ENCODE results near the gene ACKR2. TPM values are rescaled to one million over a fixed set of nuclear protein-coding genes. Genes with fewer than 3 reads are reported as not detected.
A peak's percentile ranks its signal among the peaks of the same experiment; 100 is the strongest.
"Not testable (repeated sequence)": the region's sequence is repeated elsewhere in the genome, so short reads cannot be mapped to it uniquely, and the experiment has no call there.

ACKR2 gene
- total RNA-seq, 4 donors from 2014 or later = 1.4 to 9.2 (median 5.2) TPM

GRCh38 chr3:42880601-42881451, 71.6 kb downstream of the ACKR2 start:
- H3K27ac ChIP-seq = peak overlapping the region; percentile 49 to 72 (median 64)
- peak overlapping the region; percentile 44 to 89 (median 56) for H3K4me3 ChIP-seq
- WGBS, 2 donors (ENCODE audit: low coverage in 1 of 2) = 3% methylated on average over 57 of the region's 61 CpGs; no CpG with 5 or more reads in 1 of the 2 donors
- TF ChIP-seq POLR2AphosphoS5 (IDR thresholded peaks at IDR 0.05) = peak in 2 of 3 donors; percentile 42 to 53
- peak; percentile 38 for TF ChIP-seq POLR2A (IDR thresholded peaks at IDR 0.05)
- TF ChIP-seq CTCF (IDR thresholded peaks at IDR 0.05) = peak; percentile 90 to 92 (median 91)
- TF ChIP-seq EP300 (IDR thresholded peaks at IDR 0.05; ENCODE audit: low read depth) = no peak
- H3K36me3 ChIP-seq = no peaks in the 10 kb centered on the region
- intact Hi-C loops (cut with DNase I; ENCODE audit: low total_unique reads) (loop anchor here (1.0 kb wide), 1 partner anchor 100 kb away; no protein-coding TSS in a partner anchor), in situ Hi-C loops (cut with MboI; ENCODE audit: low pct_ligation_motif_present in 1 of 4, low pct_unique_long_range_greater_than_20kb in 1 of 4, low sequenced_read_pairs in 3 of 4) (loop anchor here in 1 of 4 donors (25.0 kb wide), 1 partner anchor 644 kb away; no protein-coding TSS in a partner anchor)
- peak; percentile 88 for DNase-seq
- H3K9me3 ChIP-seq = no peaks in the 10 kb centered on the region
- peaks cover 3 to 10% (median 7%) of the 10 kb centered on the region in 4 donors for H3K4me1 ChIP-seq
- H3K27me3 ChIP-seq = no peaks in the 10 kb centered on the region

- H3K27ac ChIP-seq; H3K36me3 ChIP-seq; H3K9me3 ChIP-seq; intact Hi-C loops (cut with DNase I; ENCODE audit: low total_unique reads); H3K27me3 ChIP-seq; DNase-seq; H3K4me3 ChIP-seq: not testable (repeated sequence)
- peaks cover 3 to 10% (median 7%) of the 10 kb centered on the region in 4 donors for H3K4me1 ChIP-seq
- in situ Hi-C loops (cut with MboI; ENCODE audit: low pct_ligation_motif_present in 1 of 4, low pct_unique_long_range_greater_than_20kb in 1 of 4, low sequenced_read_pairs in 3 of 4) = loop anchor here in 1 of 4 donors (25.0 kb wide), 1 partner anchor 646 kb away; no protein-coding TSS in a partner anchor
- 74 to 89% methylated on average over 5 to 6 of the region's 6 CpGs for WGBS, 2 donors (ENCODE audit: low coverage in 1 of 2)
These were observed 74.1 kb downstream of the ACKR2 start for GRCh38 chr3:42883251-42883930.

GRCh38 chr3:42884324-42884723, 75.1 kb downstream of the ACKR2 start:
- in situ Hi-C loops (cut with MboI; ENCODE audit: low pct_ligation_motif_present in 1 of 4, low pct_unique_long_range_greater_than_20kb in 1 of 4, low sequenced_read_pairs in 3 of 4) = loop anchor here in 1 of 4 donors (25.0 kb wide), 1 partner anchor 647 kb away; no protein-coding TSS in a partner anchor
- Histone ChIP-seq H3K4me3 (no peak overlapping the region), H3K27me3 (peaks cover 3% of the 10 kb centered on the region), H3K9me3 (no peaks in the 10 kb centered on the region), H3K27ac (no peak overlapping the region), H3K4me1 (peaks cover 3 to 10% (median 7%) of the 10 kb centered on the region in 4 donors), H3K36me3 (no peaks in the 10 kb centered on the region)
- WGBS, 2 donors (ENCODE audit: low coverage in 1 of 2) = 64% methylated on average over 2 of the region's 2 CpGs
- no peak for TF ChIP-seq EP300 (IDR thresholded peaks at IDR 0.05; ENCODE audit: low read depth)
- intact Hi-C loops (cut with DNase I; ENCODE audit: low total_unique reads) = no loop called here
- DNase-seq = no peak

- WGBS, 2 donors (ENCODE audit: low coverage in 1 of 2) = 63 to 73% methylated on average over 1 of the region's 1 CpG
- TF ChIP-seq POLR2AphosphoS5 (IDR thresholded peaks at IDR 0.05) = no peak
- TF ChIP-seq CTCF (IDR thresholded peaks at IDR 0.05) = no peak
- no peak for TF ChIP-seq EP300 (IDR thresholded peaks at IDR 0.05; ENCODE audit: low read depth)
- in situ Hi-C loops (cut with MboI; ENCODE audit: low pct_ligation_motif_present in 1 of 4, low pct_unique_long_range_greater_than_20kb in 1 of 4, low sequenced_read_pairs in 3 of 4) = loop anchor here in 1 of 4 donors (25.0 kb wide), 1 partner anchor 649 kb away; no protein-coding TSS in a partner anchor
- DNase-seq = no peak
- peaks cover 3% of the 10 kb centered on the region for H3K27me3 ChIP-seq
- no peaks in the 10 kb centered on the region for H3K9me3 ChIP-seq
- no peak overlapping the region for H3K4me3 ChIP-seq
- H3K36me3 ChIP-seq = no peaks in the 10 kb centered on the region
- peaks cover 0 to 1% (median under 1%) of the 10 kb centered on the region in 4 donors for H3K4me1 ChIP-seq
- H3K27ac ChIP-seq = no peak overlapping the region
- intact Hi-C loops (cut with DNase I; ENCODE audit: low total_unique reads) = no loop called here
These were observed 77.1 kb downstream of the ACKR2 start for GRCh38 chr3:42886294-42886822.

All from transverse colon (tissue), 4 donors.